Measurements from ENCODE around the gene RTL9.
"Not testable (repeated sequence)": the region's sequence is repeated elsewhere in the genome, so short reads cannot be mapped to it uniquely, and the experiment has no call there.

Gene RTL9

DNA sequence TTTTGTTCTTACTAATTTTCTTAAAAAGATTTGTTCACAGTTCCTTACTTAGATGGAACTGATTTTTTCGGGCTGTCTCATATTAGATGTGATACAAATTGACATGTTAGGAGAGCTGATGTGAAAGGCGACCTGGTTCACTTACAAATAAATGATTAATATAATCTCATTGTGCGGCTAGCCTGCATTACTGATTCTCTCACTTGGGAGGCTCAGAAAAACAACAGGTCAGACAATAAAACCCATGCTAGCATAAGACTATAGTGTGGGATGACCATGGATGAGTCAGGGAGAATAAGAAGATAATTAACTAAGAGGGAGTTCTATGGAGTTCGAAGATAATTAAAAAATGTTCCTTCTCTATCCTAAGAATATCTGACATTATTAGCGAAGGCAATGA lies 40.8 kb downstream of the RTL9 start:
- Histone ChIP-seq H3K9ac (ENCODE audit: low read depth, low read length) (no peak overlapping the region), H3K9me3 (ENCODE audit: control insufficient read depth, insufficient read depth, low read length) (no peaks in the 10 kb centered on the region), H3K4me1 (ENCODE audit: control insufficient read depth, insufficient read depth, low read length) (peaks cover 18% of the 10 kb centered on the region), H3K36me3 (ENCODE audit: control insufficient read depth, insufficient read depth, low read length) (no peaks in the 10 kb centered on the region), H3K4me3 (ENCODE audit: low read depth, low read length) (no peak overlapping the region), H3K27me3 (ENCODE audit: control insufficient read depth, insufficient read depth, low read length) (no peaks in the 10 kb centered on the region)

DNA sequence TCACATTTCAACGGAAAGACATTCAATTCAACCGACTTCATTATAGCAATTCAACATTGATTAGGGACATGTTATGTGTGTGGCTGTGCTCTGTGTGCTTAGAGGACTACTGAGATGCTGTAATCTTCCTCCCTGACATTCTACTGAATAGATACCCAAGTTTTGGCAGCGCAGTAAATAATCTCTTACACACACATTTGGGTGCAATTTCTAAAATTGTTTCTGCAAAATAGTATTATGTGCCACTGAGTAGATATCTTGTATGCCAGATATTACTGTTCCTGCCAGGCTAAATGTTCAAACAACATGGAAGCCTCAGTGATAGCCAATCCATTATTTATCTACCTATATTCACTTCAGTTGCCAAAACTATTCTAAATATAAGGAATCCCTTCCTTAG lies 41.3 kb downstream of the RTL9 start:
- peaks cover 21% of the 10 kb centered on the region for H3K4me1 ChIP-seq (ENCODE audit: control insufficient read depth, insufficient read depth, low read length)
- no peaks in the 10 kb centered on the region for H3K27me3 ChIP-seq (ENCODE audit: control insufficient read depth, insufficient read depth, low read length)
- no peak overlapping the region for H3K4me3 ChIP-seq (ENCODE audit: low read depth, low read length)
- H3K9ac ChIP-seq (ENCODE audit: low read depth, low read length), result no peak overlapping the region
- no peaks in the 10 kb centered on the region for H3K9me3 ChIP-seq (ENCODE audit: control insufficient read depth, insufficient read depth, low read length)
- H3K36me3 ChIP-seq (ENCODE audit: control insufficient read depth, insufficient read depth, low read length), result no peaks in the 10 kb centered on the region

DNA sequence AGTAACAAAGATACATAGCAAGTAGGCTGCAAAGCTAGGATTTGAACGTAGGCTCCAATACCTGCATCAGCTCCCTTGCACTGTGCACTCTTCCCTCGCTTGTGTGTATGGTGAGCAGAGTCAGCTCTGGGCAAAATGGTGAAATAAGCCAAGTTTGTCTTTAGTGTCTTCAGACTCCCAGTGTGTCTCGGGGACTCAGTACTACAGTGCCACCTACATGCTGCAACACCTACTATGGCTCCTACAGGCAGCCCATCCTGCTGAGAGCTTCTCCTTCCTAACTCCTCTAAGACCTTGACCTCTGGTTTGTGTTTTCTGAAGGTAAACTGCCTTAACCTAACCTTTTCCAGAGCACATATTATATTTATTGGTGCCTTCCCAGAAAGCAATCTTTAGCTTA lies 42.5 kb downstream of the RTL9 start:
- Histone ChIP-seq H3K9me3 (ENCODE audit: control insufficient read depth, insufficient read depth, low read length) (no peaks in the 10 kb centered on the region), H3K4me1 (ENCODE audit: control insufficient read depth, insufficient read depth, low read length) (peaks cover 28% of the 10 kb centered on the region), H3K9ac (ENCODE audit: low read depth, low read length) (no peak overlapping the region), H3K36me3 (ENCODE audit: control insufficient read depth, insufficient read depth, low read length) (no peaks in the 10 kb centered on the region), H3K4me3 (ENCODE audit: low read depth, low read length) (no peak overlapping the region), H3K27me3 (ENCODE audit: control insufficient read depth, insufficient read depth, low read length) (no peaks in the 10 kb centered on the region)

DNA sequence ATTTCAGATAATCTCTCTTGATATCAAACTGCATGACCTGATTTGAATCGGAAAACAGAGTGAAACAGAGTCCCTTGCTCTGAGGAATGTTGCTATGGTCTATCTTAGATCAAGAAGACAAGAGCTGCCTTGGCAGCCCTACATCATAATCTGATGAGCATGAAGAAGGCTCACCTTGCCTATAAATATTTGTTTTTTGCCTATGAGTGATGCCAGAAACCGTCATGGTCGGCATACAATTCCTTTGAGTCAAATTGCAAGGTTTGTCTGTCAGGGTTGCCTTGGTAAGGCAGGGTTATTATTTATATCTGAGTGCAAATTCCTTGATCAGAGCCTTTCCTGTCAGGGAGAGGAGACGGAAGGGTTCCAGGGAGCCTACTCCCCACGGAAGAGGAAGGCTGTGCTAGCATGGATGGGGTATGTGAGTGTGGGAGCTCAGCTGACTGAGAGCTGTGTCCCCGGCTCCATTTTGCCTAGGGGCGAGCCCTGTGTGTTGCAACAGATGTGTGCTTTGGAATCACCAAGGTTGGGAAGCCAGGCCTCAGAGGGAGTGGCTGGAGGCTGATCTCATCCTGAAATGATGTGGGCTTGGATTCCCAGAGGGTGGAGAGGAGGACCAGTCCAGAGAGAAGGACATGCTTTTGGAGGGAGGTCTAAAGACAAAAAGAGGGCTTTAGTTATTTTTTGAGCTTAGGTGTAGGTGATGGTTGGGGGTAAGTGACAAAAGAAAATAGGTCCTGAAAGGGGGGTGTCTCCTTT lies 43.6 kb downstream of the RTL9 start:
- H3K27me3 ChIP-seq (ENCODE audit: control insufficient read depth, insufficient read depth, low read length), result no peaks in the 10 kb centered on the region
- no peak overlapping the region for H3K9ac ChIP-seq (ENCODE audit: low read depth, low read length)
- no peak overlapping the region for H3K4me3 ChIP-seq (ENCODE audit: low read depth, low read length)
- peaks cover 28% of the 10 kb centered on the region for H3K4me1 ChIP-seq (ENCODE audit: control insufficient read depth, insufficient read depth, low read length)
- no peaks in the 10 kb centered on the region for H3K9me3 ChIP-seq (ENCODE audit: control insufficient read depth, insufficient read depth, low read length)
- no peaks in the 10 kb centered on the region for H3K36me3 ChIP-seq (ENCODE audit: control insufficient read depth, insufficient read depth, low read length)

DNA sequence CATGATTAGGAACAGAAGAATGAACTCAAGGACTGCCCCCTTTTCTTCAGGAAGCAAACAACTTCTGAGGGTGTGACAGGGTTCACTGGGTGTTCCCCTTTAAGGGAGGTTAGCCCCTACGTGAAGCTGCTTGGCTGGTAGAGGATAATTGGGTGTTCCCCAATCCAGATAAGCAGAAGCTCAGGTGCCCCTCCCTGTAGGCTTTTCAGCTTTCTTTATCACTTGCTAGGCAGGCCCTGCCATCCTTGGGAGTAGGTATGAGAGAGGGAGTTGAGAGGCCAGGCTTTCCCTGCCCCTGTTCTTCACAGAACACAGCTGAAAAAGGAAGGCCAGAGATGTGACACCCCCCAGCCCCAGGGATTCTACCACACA lies 44.2 kb downstream of the RTL9 start:
- Histone ChIP-seq H3K9me3 (ENCODE audit: control insufficient read depth, insufficient read depth, low read length) (no peaks in the 10 kb centered on the region), H3K36me3 (ENCODE audit: control insufficient read depth, insufficient read depth, low read length) (no peaks in the 10 kb centered on the region), H3K9ac (ENCODE audit: low read depth, low read length) (no peak overlapping the region), H3K4me1 (ENCODE audit: control insufficient read depth, insufficient read depth, low read length) (peaks cover 29% of the 10 kb centered on the region), H3K27me3 (ENCODE audit: control insufficient read depth, insufficient read depth, low read length) (no peaks in the 10 kb centered on the region), H3K4me3 (ENCODE audit: low read depth, low read length) (no peak overlapping the region)

DNA sequence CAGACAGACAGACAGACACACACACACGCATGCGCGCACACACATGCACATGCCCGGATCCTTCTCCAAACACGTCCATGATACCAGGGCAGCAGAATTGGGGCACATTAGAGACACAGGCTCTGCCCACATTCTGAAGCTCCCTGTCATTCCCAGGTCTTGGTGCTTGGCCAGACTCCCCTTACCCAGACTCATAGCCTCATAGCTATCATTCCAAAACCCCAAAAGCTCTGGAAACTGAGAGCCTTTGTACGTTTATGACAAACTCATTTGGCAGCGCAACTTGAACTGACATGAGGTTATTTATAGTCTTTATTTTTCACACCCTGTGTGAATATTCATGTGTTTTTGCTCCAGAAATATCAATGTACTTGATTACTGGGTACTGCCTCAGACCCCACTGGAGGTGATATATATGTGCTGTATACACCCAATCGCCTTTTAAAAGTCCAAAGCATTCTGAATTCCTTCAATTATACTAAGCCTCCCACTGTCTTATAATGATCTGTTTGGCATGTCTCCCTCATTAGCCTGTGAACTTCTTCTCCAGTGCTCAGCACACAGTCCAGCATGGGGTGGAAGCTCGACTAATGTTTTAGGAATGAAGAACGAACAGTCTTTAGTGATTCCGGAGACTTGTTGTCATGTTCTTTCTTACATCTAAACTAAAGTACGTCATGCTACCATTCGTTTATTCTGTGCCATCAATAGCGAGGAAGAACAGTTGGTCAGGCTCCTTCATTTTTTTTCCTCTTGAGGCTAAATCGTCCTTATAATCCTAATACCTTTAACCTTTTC lies 45.0 kb downstream of the RTL9 start:
- no peaks in the 10 kb centered on the region for H3K9me3 ChIP-seq (ENCODE audit: control insufficient read depth, insufficient read depth, low read length)
- no peak overlapping the region for H3K9ac ChIP-seq (ENCODE audit: low read depth, low read length)
- no peaks in the 10 kb centered on the region for H3K36me3 ChIP-seq (ENCODE audit: control insufficient read depth, insufficient read depth, low read length)
- no peaks in the 10 kb centered on the region for H3K27me3 ChIP-seq (ENCODE audit: control insufficient read depth, insufficient read depth, low read length)
- peaks cover 31% of the 10 kb centered on the region for H3K4me1 ChIP-seq (ENCODE audit: control insufficient read depth, insufficient read depth, low read length)
- no peak overlapping the region for H3K4me3 ChIP-seq (ENCODE audit: low read depth, low read length)

DNA sequence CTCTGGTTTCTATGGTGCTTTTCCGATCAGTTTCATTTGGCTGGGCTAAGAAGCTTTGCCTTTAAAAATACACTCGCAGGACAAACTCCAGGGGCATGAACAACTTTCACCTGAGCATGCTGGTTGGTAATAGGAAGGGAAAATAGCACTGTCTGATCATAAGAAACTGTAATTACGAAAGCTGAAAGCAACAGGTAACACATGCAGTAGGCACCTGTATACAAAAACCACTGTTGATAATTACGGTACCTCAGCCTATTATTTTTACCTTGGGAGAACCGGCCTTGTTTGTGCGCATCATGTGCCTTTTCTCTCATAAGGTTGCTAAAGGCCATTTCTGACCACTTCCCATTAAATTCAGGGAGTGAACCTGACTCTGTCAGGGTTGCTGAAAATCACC lies 45.7 kb downstream of the RTL9 start:
- no peaks in the 10 kb centered on the region for H3K27me3 ChIP-seq (ENCODE audit: control insufficient read depth, insufficient read depth, low read length)
- H3K9ac ChIP-seq (ENCODE audit: low read depth, low read length), result no peak overlapping the region
- no peaks in the 10 kb centered on the region for H3K9me3 ChIP-seq (ENCODE audit: control insufficient read depth, insufficient read depth, low read length)
- peaks cover 31% of the 10 kb centered on the region for H3K4me1 ChIP-seq (ENCODE audit: control insufficient read depth, insufficient read depth, low read length)
- H3K4me3 ChIP-seq (ENCODE audit: low read depth, low read length), result no peak overlapping the region
- no peaks in the 10 kb centered on the region for H3K36me3 ChIP-seq (ENCODE audit: control insufficient read depth, insufficient read depth, low read length)

DNA sequence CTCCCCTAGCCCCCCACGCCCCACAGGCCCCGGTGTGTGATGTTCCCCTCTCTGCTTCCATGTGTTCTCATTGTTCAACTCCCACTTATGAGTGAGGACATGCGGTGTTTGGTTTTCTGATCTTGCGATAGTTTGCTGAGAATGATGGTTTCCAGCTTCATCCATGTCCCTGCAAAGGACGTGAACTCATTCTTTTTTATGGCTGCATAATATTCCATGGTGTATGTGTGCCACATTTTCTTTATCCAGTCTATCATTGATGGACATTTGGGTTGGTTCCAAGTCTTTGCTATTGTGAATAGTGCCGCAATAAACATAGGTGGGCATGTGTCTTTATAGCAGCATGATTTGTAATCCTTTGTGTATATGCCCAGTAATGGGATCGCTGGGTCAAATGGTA lies 47.6 kb downstream of the RTL9 start:
- H3K9ac ChIP-seq (ENCODE audit: low read depth, low read length); H3K36me3 ChIP-seq (ENCODE audit: control insufficient read depth, insufficient read depth, low read length); H3K9me3 ChIP-seq (ENCODE audit: control insufficient read depth, insufficient read depth, low read length); H3K4me3 ChIP-seq (ENCODE audit: low read depth, low read length); H3K27me3 ChIP-seq (ENCODE audit: control insufficient read depth, insufficient read depth, low read length): not testable (repeated sequence)
- H3K4me1 ChIP-seq (ENCODE audit: control insufficient read depth, insufficient read depth, low read length), result peaks cover 29% of the 10 kb centered on the region

DNA sequence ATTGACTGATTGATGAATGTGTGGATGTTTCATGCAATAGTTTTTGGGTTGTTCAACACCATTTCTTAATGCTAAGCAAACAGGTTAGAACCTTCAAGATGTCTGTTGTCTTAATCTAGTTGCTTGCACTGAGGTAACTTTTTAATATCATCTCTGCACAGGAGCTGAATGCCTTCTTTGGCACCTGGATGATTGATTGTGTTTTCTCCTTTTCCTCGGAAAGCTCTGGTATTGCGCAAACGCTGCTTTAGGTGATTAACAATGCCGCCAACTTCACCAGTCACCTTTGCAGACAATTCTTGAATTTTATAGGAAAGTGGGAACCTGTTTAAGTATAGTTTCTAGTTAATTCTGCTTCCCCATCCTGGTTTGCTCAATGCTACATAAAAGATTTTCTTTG lies 48.2 kb downstream of the RTL9 start:
- no peaks in the 10 kb centered on the region for H3K36me3 ChIP-seq (ENCODE audit: control insufficient read depth, insufficient read depth, low read length)
- H3K4me3 ChIP-seq (ENCODE audit: low read depth, low read length), result no peak overlapping the region
- no peaks in the 10 kb centered on the region for H3K27me3 ChIP-seq (ENCODE audit: control insufficient read depth, insufficient read depth, low read length)
- H3K4me1 ChIP-seq (ENCODE audit: control insufficient read depth, insufficient read depth, low read length), result peaks cover 29% of the 10 kb centered on the region
- H3K9me3 ChIP-seq (ENCODE audit: control insufficient read depth, insufficient read depth, low read length), result no peaks in the 10 kb centered on the region
- H3K9ac ChIP-seq (ENCODE audit: low read depth, low read length), result no peak overlapping the region

DNA sequence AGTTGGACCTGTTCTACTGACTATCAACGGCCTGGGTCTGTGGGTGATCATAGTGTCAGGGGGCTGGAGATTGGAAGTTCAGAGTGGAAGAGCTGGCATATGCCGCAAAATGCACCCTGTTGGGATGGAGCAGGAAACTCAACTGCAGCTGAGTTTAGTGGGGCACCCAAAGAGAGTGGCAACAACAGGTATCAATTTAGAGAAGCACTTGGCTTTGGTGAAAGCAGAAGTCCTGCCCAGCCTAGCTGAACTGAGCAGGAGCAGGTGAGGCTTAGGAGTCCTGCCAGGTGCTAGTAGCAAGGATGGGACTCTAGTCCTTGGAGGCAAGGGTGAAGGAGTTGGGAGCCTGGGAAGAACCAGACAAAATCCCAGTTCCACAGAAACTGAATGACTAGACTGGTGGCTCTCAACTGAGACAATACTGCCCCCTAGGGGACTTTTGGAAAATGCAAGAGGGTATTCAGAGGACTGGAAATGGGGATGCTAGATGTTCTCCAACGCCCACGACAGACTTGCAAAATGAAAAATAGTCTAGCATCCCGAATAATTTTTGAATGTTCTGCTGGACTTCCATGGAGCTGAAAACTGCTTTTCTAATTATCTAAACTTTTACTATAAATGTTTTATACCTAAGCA lies 49.4 kb downstream of the RTL9 start:
- H3K4me3 ChIP-seq (ENCODE audit: low read depth, low read length), result no peak overlapping the region
- H3K36me3 ChIP-seq (ENCODE audit: control insufficient read depth, insufficient read depth, low read length), result no peaks in the 10 kb centered on the region
- peaks cover 22% of the 10 kb centered on the region for H3K4me1 ChIP-seq (ENCODE audit: control insufficient read depth, insufficient read depth, low read length)
- H3K27me3 ChIP-seq (ENCODE audit: control insufficient read depth, insufficient read depth, low read length), result no peaks in the 10 kb centered on the region
- H3K9me3 ChIP-seq (ENCODE audit: control insufficient read depth, insufficient read depth, low read length), result no peaks in the 10 kb centered on the region
- H3K9ac ChIP-seq (ENCODE audit: low read depth, low read length), result no peak overlapping the region

Data from iPS-15b (cell line).